Body of pancreas (tissue), 4 donors: ENCODE measurements around the gene HTR5A.

Experiments
- POLR2A ChIP-seq, 3 donors: fragments of 450-650 bp; IDR thresholded peaks; one replicate each; pipeline ENCODE4 v1.6.1; 2016; ENCODE audit warnings: antibody characterized with exemption in 3 of 3, mild to moderate bottlenecking in 2 of 3
- TF ChIP-seq, protein P1 (sequence below), 7 experiments: fragments of 450-650 bp in 4 of 7; fragments of 200-600 bp in 3 of 7; sonication (generic) in 3 of 7; IDR thresholded peaks; one replicate each; pipeline ENCODE4 v1.5.1; 2016 to 2019; ENCODE audit warnings: antibody characterized with exemption in 7 of 7

DNA sequence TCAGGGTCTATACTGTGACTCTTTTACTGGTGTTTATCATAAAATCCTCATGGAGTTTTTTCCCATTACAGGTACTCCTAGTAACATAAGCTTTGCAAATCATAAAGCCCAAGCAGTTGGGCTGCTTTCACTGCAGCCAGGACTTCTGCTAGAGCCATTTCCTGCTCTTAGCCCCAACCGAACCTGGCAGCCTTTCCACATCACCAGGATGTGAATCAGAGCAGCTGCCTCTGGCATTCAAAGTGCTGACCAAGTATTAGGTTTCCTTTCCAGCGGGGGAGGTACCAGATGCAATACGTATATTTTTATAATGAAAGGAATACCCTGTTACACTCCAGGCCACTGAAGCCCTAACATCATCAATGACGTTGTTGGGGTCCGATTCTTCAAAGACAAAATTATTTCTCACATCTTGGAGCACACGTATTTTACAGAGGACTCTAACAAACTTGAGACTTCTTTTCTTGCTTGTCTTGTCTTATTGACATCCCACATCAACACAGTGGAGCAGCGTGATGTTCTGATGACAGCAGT, 3.6 kb upstream of the HTR5A start:
- TF ChIP-seq, protein P1, sequence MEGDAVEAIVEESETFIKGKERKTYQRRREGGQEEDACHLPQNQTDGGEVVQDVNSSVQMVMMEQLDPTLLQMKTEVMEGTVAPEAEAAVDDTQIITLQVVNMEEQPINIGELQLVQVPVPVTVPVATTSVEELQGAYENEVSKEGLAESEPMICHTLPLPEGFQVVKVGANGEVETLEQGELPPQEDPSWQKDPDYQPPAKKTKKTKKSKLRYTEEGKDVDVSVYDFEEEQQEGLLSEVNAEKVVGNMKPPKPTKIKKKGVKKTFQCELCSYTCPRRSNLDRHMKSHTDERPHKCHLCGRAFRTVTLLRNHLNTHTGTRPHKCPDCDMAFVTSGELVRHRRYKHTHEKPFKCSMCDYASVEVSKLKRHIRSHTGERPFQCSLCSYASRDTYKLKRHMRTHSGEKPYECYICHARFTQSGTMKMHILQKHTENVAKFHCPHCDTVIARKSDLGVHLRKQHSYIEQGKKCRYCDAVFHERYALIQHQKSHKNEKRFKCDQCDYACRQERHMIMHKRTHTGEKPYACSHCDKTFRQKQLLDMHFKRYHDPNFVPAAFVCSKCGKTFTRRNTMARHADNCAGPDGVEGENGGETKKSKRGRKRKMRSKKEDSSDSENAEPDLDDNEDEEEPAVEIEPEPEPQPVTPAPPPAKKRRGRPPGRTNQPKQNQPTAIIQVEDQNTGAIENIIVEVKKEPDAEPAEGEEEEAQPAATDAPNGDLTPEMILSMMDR (IDR thresholded peaks at IDR 0.05) = no peak
- TF ChIP-seq POLR2A (IDR thresholded peaks at IDR 0.05) = no peak
